GM12878 (cell line): ENCODE data around the gene MEF2D. TPM values are rescaled to one million over a fixed set of nuclear protein-coding genes. Genes with fewer than 3 reads are reported as not detected.

Experiments
- ATAC-seq: fragments of 200-7000 bp; cut with Tn5 transposase; 3 replicates; pipeline ENCODE4 v1.9.1; 2020; ENCODE audit warnings: mild to moderate bottlenecking, moderate library complexity
- BruUV-seq: library from RNA; stranded (reverse); fragments of 400-500 nt; replicated peaks from 2 replicates; lab custom pipeline; 2021; lab: Mats Ljungman, UMichigan
- CTCF ChIA-PET: fragments of 300-600 bp; sonication (Branson Sonifier 250); formaldehyde crosslinking; extraction: SDS; loops from one replicate; lab custom pipeline; 2021; ENCODE audit warnings: inconsistent platforms; lab: Yijun Ruan, JAX
- POLR2A ChIA-PET: fragments of 350-600 bp; formaldehyde crosslinking; extraction: SDS; loops from one replicate; lab custom pipeline; 2021; ENCODE audit warnings: inconsistent platforms; lab: Charles Lee
- RAD21 ChIA-PET: fragments of 300-600 bp; sonication (Branson Sonifier 250); formaldehyde crosslinking; loops from one replicate; lab custom pipeline; 2023; ENCODE audit warnings: antibody characterized with exemption; ENCODE audit not compliant: unreplicated experiment; lab: Charles Lee
- SMC1A ChIA-PET: fragments of 300-600 bp; sonication (Branson Sonifier 250); formaldehyde crosslinking; loops from one replicate; lab custom pipeline; 2023; ENCODE audit not compliant: unreplicated experiment, uncharacterized antibody; lab: Charles Lee
- DNase-seq: peaks from one replicate; pipeline ENCODE4 v3.0.0-alpha.2; 2011; ENCODE audit warnings: low read depth, low spot score
- FAIRE-seq: peaks from 3 replicates; lab custom pipeline; 2011; peaks lifted over from hg19 to GRCh38; lab: Jason Lieb, UNC
- H2AFZ ChIP-seq: 2 replicates; pipeline ENCODE4 v1.6.0; 2011; ENCODE audit warnings: low read depth, low read length, control low read depth; ENCODE audit not compliant: control insufficient read depth
- H3K27ac ChIP-seq: 2 replicates; pipeline ENCODE4 v1.5.1; 2011; ENCODE audit warnings: control low read depth; ENCODE audit not compliant: control insufficient read depth, insufficient read depth
- H3K27me3 ChIP-seq, 2 experiments: replicated peaks in 1 of 2; 2 replicates each; pipeline versions ENCODE4 v1.6.0 to v1.6.1; 2011; ENCODE audit warnings: low read length in 1 of 2; ENCODE audit not compliant: control insufficient read depth in 2 of 2, insufficient read depth in 2 of 2
- H3K36me3 ChIP-seq, 2 experiments: 2 replicates each; pipeline ENCODE4 v1.5.1; 2011; ENCODE audit warnings: low read length in 1 of 2; ENCODE audit not compliant: control insufficient read depth in 2 of 2, insufficient read depth in 2 of 2
- H3K4me1 ChIP-seq: 2 replicates; pipeline ENCODE4 v1.6.1; 2011; ENCODE audit warnings: mild to moderate bottlenecking, low read length, moderate library complexity, mixed read lengths; ENCODE audit not compliant: control insufficient read depth, insufficient read depth
- H3K4me2 ChIP-seq: 2 replicates; pipeline ENCODE4 v1.6.0; 2011; ENCODE audit warnings: control low read depth; ENCODE audit not compliant: control insufficient read depth, insufficient read depth
- H3K4me3 ChIP-seq: fragments of 200-600 bp; sonication (generic); 2 replicates; pipeline ENCODE4 v1.5.1; 2016
- H3K79me2 ChIP-seq: 2 replicates; pipeline ENCODE4 v1.6.0; 2011; ENCODE audit warnings: low read length; ENCODE audit not compliant: control insufficient read depth, insufficient read depth
- H3K9ac ChIP-seq: 2 replicates; pipeline ENCODE4 v1.8.0; 2011; ENCODE audit warnings: low read length, control low read depth, mixed read lengths; ENCODE audit not compliant: control insufficient read depth, insufficient read depth
- H3K9me3 ChIP-seq: replicated peaks from 3 replicates; pipeline ENCODE4 v1.5.1; 2011; ENCODE audit warnings: mild to moderate bottlenecking, low read length; ENCODE audit not compliant: control insufficient read depth, insufficient read depth
- H4K20me1 ChIP-seq: 2 replicates; pipeline ENCODE4 v1.6.0; 2011; ENCODE audit not compliant: control insufficient read depth, insufficient read depth
- BCL11A ChIP-seq: IDR thresholded peaks from 2 replicates; pipeline ENCODE4 v1.6.1; 2011; ENCODE audit warnings: low read depth, low read length
- BCLAF1 ChIP-seq: fragments of 450-650 bp; IDR thresholded peaks from 2 replicates; pipeline ENCODE4 v1.6.1; 2017; ENCODE audit warnings: antibody characterized with exemption, mild to moderate bottlenecking, moderate library complexity
- IKZF1 ChIP-seq: fragments of 450-650 bp; conservative IDR thresholded peaks from 2 replicates; pipeline ENCODE4 v1.6.1; 2017; ENCODE audit warnings: antibody characterized with exemption, mild to moderate bottlenecking
- IKZF2 ChIP-seq, 2 experiments: fragments of 450-650 bp; IDR thresholded peaks; 2 replicates each; pipeline ENCODE4 v1.6.1; 2017; ENCODE audit warnings: mild to moderate bottlenecking in 2 of 2, moderate library complexity in 2 of 2
- SMAD1 ChIP-seq: fragments of 450-650 bp; IDR thresholded peaks from 2 replicates; pipeline ENCODE4 v1.6.1; 2018; ENCODE audit warnings: mild to moderate bottlenecking, low read depth; ENCODE audit not compliant: partially characterized antibody
- SUPT20H ChIP-seq: IDR thresholded peaks from 2 replicates; pipeline ENCODE4 v1.6.1; 2011; ENCODE audit warnings: low read depth, mild to moderate bottlenecking, low read length, moderate library complexity, borderline replicate concordance; ENCODE audit not compliant: control insufficient read depth
- TARDBP ChIP-seq: IDR thresholded peaks from 2 replicates; pipeline ENCODE4 v1.6.1; 2016; ENCODE audit warnings: borderline replicate concordance
- TCF12 ChIP-seq: IDR thresholded peaks from 2 replicates; pipeline ENCODE4 v1.6.1; 2011; ENCODE audit warnings: low read depth, mild to moderate bottlenecking, low read length
- WRNIP1 ChIP-seq: IDR thresholded peaks from 2 replicates; pipeline ENCODE4 v1.6.1; 2011; ENCODE audit warnings: low read depth, low read length, improper control_type of control experiment, borderline replicate concordance
- WGBS: methylation state at CpG from one replicate; pipeline ENCODE4 v1.1.6; 2016; ENCODE audit warnings: low lambda C conversion rate; ENCODE audit not compliant: insufficient replicate concordance, insufficient coverage; ENCODE audit errors: missing lambda C conversion rate; 5-methylcytosine and 5-hydroxymethylcytosine counted together
- in situ Hi-C: fragments of 300-500 bp; cut with MboI; formaldehyde crosslinking; loops from 9 replicates; pipeline ENCODE4 v1.14.3; 2018; ENCODE audit warnings: mixed read lengths
- intact Hi-C: fragments of 100-400 bp; cut with micrococcal nuclease; formaldehyde crosslinking; loops from one replicate; pipeline ENCODE4 v1.14.2; 2022; ENCODE audit not compliant: unreplicated experiment
- polyA plus RNA-seq, 11 experiments: library from polyadenylated mRNA; depleted of rRNA in 4 of 11; unstranded in 6 of 11; stranded (reverse) in 5 of 11; fragments of >200 nt; fragmentation: Nextera tagmentation in 4 of 11; fragmentation: Illumina TruSeq in 1 of 11; extraction: Ambion mirVana in 4 of 11; extraction: Trizol in 1 of 11; gene quantifications; 1 replicate in 1 of 11; 2 replicates in 10 of 11; pipeline versions ENCODE4 v1.2.1 to v1.2.3, GENCODE V29; 2011 to 2016; ENCODE audit warnings: inconsistent platforms in 2 of 11, missing spikeins in 2 of 11, low read depth in 1 of 11
- total RNA-seq, 4 experiments: library from RNA; depleted of rRNA in 3 of 4; stranded (reverse); fragments of >200 nt in 3 of 4; fragmentation: Illumina TruSeq in 1 of 4; extraction: Trizol in 1 of 4; gene quantifications; 2 replicates each; pipeline versions ENCODE4 v1.2.1 to v1.2.3, GENCODE V29; 2013 to 2021
- TF ChIP-seq, protein P1 (sequence below): fragments of 450-650 bp; IDR thresholded peaks from 2 replicates; pipeline ENCODE4 v1.6.1; 2018; ENCODE audit warnings: borderline replicate concordance, mild to moderate bottlenecking; ENCODE audit not compliant: partially characterized antibody
- TF ChIP-seq, protein P2 (sequence below): fragments of 450-650 bp; formaldehyde crosslinking; IDR thresholded peaks from 2 replicates; pipeline ENCODE4 v1.4.0; 2020; ENCODE audit warnings: mild to moderate bottlenecking, moderate library complexity

MEF2D gene
- total and polyA plus RNA-seq, 10 of the 15 experiments (the other 5 are each of a cell fraction or from before 2014, with no cell fraction given), result 0.61 to 53.0 (median 15.2) TPM

DNA sequence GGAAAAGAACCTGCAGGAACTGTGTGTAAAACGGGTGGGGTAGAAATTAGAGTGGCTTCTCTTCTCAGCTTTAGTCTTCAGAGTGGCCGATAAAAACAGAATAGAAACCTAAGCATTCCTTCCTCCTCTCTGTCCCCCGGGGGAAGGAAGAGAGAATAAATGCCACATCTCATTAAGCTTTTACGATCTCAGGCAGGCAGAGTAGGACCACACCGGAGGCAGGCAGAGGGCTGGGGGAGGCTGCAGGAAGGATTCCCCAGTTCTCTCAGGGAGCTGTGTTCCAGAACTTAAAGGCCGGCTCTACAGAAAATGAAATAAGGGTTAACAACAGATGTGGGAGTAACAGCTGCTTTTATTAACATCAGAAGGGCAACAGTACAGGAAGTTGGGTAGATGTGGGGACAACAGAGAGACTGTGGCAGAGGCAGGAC lies 24.5 kb upstream of the MEF2D start:
- BruUV-seq, result no TSS peak
- SMC1A ChIA-PET, result interaction anchor here (0.9 to 3.4 kb wide), 19 partner anchors 9 to 101 kb away, joined by 3 to 29 read pairs (median 5); no protein-coding TSS in a partner anchor
- Histone ChIP-seq H3K4me3 (peak overlapping the region; percentile 54; the same call in 1 of the 2 replicates), H3K9ac (peak overlapping the region; percentile 65), H3K9me3 (no peaks in the 10 kb centered on the region)
- TF ChIP-seq TCF12 (0 out of 2 replicates have a peak, but pooled peaks have one; percentile 19), BCLAF1 (no peak), IKZF1 (peak; percentile 37; the same call in 1 of the 2 replicates), TARDBP (no peak), WRNIP1 (no peak), SUPT20H (no peak), SMAD1 (no peak), IKZF2 (IDR thresholded peaks at IDR 0.05) (peak in 1 of 2 experiments; percentile 25; a peak in 1 of 4 replicates), BCL11A (no peak)
- TF ChIP-seq, protein P1, sequence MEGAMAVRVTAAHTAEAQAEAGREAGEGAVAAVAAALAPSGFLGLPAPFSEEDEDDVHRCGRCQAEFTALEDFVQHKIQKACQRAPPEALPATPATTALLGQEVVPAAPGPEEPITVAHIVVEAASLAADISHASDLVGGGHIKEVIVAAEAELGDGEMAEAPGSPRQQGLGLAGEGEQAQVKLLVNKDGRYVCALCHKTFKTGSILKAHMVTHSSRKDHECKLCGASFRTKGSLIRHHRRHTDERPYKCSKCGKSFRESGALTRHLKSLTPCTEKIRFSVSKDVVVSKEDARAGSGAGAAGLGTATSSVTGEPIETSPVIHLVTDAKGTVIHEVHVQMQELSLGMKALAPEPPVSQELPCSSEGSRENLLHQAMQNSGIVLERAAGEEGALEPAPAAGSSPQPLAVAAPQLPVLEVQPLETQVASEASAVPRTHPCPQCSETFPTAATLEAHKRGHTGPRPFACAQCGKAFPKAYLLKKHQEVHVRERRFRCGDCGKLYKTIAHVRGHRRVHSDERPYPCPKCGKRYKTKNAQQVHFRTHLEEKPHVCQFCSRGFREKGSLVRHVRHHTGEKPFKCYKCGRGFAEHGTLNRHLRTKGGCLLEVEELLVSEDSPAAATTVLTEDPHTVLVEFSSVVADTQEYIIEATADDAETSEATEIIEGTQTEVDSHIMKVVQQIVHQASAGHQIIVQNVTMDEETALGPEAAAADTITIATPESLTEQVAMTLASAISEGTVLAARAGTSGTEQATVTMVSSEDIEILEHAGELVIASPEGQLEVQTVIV, result no peak
- TF ChIP-seq, protein P2, sequence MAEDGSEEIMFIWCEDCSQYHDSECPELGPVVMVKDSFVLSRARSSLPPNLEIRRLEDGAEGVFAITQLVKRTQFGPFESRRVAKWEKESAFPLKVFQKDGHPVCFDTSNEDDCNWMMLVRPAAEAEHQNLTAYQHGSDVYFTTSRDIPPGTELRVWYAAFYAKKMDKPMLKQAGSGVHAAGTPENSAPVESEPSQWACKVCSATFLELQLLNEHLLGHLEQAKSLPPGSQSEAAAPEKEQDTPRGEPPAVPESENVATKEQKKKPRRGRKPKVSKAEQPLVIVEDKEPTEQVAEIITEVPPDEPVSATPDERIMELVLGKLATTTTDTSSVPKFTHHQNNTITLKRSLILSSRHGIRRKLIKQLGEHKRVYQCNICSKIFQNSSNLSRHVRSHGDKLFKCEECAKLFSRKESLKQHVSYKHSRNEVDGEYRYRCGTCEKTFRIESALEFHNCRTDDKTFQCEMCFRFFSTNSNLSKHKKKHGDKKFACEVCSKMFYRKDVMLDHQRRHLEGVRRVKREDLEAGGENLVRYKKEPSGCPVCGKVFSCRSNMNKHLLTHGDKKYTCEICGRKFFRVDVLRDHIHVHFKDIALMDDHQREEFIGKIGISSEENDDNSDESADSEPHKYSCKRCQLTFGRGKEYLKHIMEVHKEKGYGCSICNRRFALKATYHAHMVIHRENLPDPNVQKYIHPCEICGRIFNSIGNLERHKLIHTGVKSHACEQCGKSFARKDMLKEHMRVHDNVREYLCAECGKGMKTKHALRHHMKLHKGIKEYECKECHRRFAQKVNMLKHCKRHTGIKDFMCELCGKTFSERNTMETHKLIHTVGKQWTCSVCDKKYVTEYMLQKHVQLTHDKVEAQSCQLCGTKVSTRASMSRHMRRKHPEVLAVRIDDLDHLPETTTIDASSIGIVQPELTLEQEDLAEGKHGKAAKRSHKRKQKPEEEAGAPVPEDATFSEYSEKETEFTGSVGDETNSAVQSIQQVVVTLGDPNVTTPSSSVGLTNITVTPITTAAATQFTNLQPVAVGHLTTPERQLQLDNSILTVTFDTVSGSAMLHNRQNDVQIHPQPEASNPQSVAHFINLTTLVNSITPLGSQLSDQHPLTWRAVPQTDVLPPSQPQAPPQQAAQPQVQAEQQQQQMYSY (CRISPR knock-in tag), result no peak
- TF ChIP-seq, all 136 proteins: peak for 3
- FAIRE-seq (peak; percentile 38), ATAC-seq (peak; percentile 57), DNase-seq (no peak)
- WGBS, result 10% methylated on average over 6 of the region's 6 CpGs
- intact Hi-C loops (no loop called here), in situ Hi-C loops (no loop called here)
- H3K79me2 ChIP-seq, result no peaks in the 10 kb centered on the region
- peak overlapping the region; percentile 89 for H3K4me2 ChIP-seq
- no peaks in the 10 kb centered on the region for H3K36me3 ChIP-seq
- peak overlapping the region; percentile 59 for H2AFZ ChIP-seq
- RAD21 ChIA-PET, result interaction anchor here (0.7 to 4.4 kb wide), 16 partner anchors 9 to 396 kb away, joined by 3 to 28 read pairs (median 4); no protein-coding TSS in a partner anchor
- H3K27me3 ChIP-seq, result no peaks in the 10 kb centered on the region
- H4K20me1 ChIP-seq, result no peaks in the 10 kb centered on the region
- peaks cover 24% of the 10 kb centered on the region for H3K4me1 ChIP-seq
- POLR2A ChIA-PET, result interaction anchor here (0.6 to 2.7 kb wide), 16 partner anchors 8 to 136 kb away, joined by 3 to 25 read pairs (median 6); partner anchors contain the start of genes MEF2D and NAXE
- H3K27ac ChIP-seq, result peak overlapping the region; percentile 76
- CTCF ChIA-PET, result interaction anchor here (0.7 to 3.3 kb wide), 20 partner anchors 12 to 203 kb away, joined by 3 to 17 read pairs (median 4); partner anchors contain the start of gene TTC24
